ENCODE data around the gene C9orf50.

The C9orf50 gene

GRCh38 chr9:129661029-129661428, 40.1 kb upstream of the C9orf50 start:
- Histone ChIP-seq H3K27ac (ENCODE audit: low read depth, low read length) (no peak overlapping the region), H3F3A (ENCODE audit: insufficient read depth) (no peaks in the 10 kb centered on the region), H3K4me3 (ENCODE audit: insufficient read depth, low read length, poor library complexity, severe bottlenecking) (no peak overlapping the region), H3K27me3 (ENCODE audit: low read length) (no peaks in the 10 kb centered on the region), H4K20me1 (ENCODE audit: low read depth, low read length) (no peaks in the 10 kb centered on the region), H2AFZ (ENCODE audit: low read depth, low read length, severe bottlenecking) (no peak overlapping the region), H3K9me3 (ENCODE audit: insufficient read depth, low read length) (no peaks in the 10 kb centered on the region), H3K79me2 (ENCODE audit: insufficient read depth, low read length) (no peaks in the 10 kb centered on the region), H3K36me3 (ENCODE audit: low read length) (no peaks in the 10 kb centered on the region), H3K9me2 (replicated peaks; ENCODE audit: insufficient read depth, low read length) (no peaks in the 10 kb centered on the region), H3K9ac (ENCODE audit: low read length) (no peak overlapping the region), H3K4me2 (ENCODE audit: low read depth, low read length, poor library complexity, severe bottlenecking) (no peak overlapping the region)
- TF ChIP-seq CTCF (IDR thresholded peaks at IDR 0.05; ENCODE audit: insufficient read depth, low read length, poor library complexity, severe bottlenecking) (no peak), EZH2phosphoT487 (conservative IDR thresholded peaks at IDR 0.05; ENCODE audit: low read length) (no peak)

GRCh38 chr9:129656795-129657390, 36.0 kb upstream of the C9orf50 start:
- Histone ChIP-seq H3K27ac (ENCODE audit: low read depth, low read length) (no peak overlapping the region), H3K4me2 (ENCODE audit: low read depth, low read length, poor library complexity, severe bottlenecking) (no peak overlapping the region)

GRCh38 chr9:129655696-129656095, 34.8 kb upstream of the C9orf50 start:
- H3K9me2 ChIP-seq (replicated peaks; ENCODE audit: insufficient read depth, low read length) = no peaks in the 10 kb centered on the region
- H3K9ac ChIP-seq (ENCODE audit: low read length) = no peak overlapping the region
- H3K9me3 ChIP-seq (ENCODE audit: insufficient read depth, low read length) = no peaks in the 10 kb centered on the region
- no peak overlapping the region for H3K27ac ChIP-seq (ENCODE audit: low read depth, low read length)
- H3K36me3 ChIP-seq (ENCODE audit: low read length) = no peaks in the 10 kb centered on the region
- no peaks in the 10 kb centered on the region for H3K27me3 ChIP-seq (ENCODE audit: low read length)
- no peak overlapping the region for H2AFZ ChIP-seq (ENCODE audit: low read depth, low read length, severe bottlenecking)
- no peak overlapping the region for H3K4me3 ChIP-seq (ENCODE audit: insufficient read depth, low read length, poor library complexity, severe bottlenecking)
- H3K79me2 ChIP-seq (ENCODE audit: insufficient read depth, low read length) = no peaks in the 10 kb centered on the region
- H4K20me1 ChIP-seq (ENCODE audit: low read depth, low read length) = no peaks in the 10 kb centered on the region
- no peaks in the 10 kb centered on the region for H3F3A ChIP-seq (ENCODE audit: insufficient read depth)
- TF ChIP-seq CTCF (IDR thresholded peaks at IDR 0.05; ENCODE audit: insufficient read depth, low read length, poor library complexity, severe bottlenecking) (no peak), EZH2phosphoT487 (conservative IDR thresholded peaks at IDR 0.05; ENCODE audit: low read length) (no peak)
- no peak overlapping the region for H3K4me2 ChIP-seq (ENCODE audit: low read depth, low read length, poor library complexity, severe bottlenecking)

More at GRCh38 chr9:129656795-129657390, 36.0 kb upstream of the C9orf50 start:
- TF ChIP-seq EZH2phosphoT487 (conservative IDR thresholded peaks at IDR 0.05; ENCODE audit: low read length) (no peak), CTCF (IDR thresholded peaks at IDR 0.05; ENCODE audit: insufficient read depth, low read length, poor library complexity, severe bottlenecking) (no peak)
- no peak overlapping the region for H3K4me3 ChIP-seq (ENCODE audit: insufficient read depth, low read length, poor library complexity, severe bottlenecking)
- H3K79me2 ChIP-seq (ENCODE audit: insufficient read depth, low read length) = no peaks in the 10 kb centered on the region
- no peaks in the 10 kb centered on the region for H3F3A ChIP-seq (ENCODE audit: insufficient read depth)
- H3K9me3 ChIP-seq (ENCODE audit: insufficient read depth, low read length) = no peaks in the 10 kb centered on the region
- no peaks in the 10 kb centered on the region for H3K9me2 ChIP-seq (replicated peaks; ENCODE audit: insufficient read depth, low read length)
- H2AFZ ChIP-seq (ENCODE audit: low read depth, low read length, severe bottlenecking) = no peak overlapping the region
- H3K9ac ChIP-seq (ENCODE audit: low read length) = no peak overlapping the region
- no peaks in the 10 kb centered on the region for H3K27me3 ChIP-seq (ENCODE audit: low read length)
- no peaks in the 10 kb centered on the region for H3K36me3 ChIP-seq (ENCODE audit: low read length)
- H4K20me1 ChIP-seq (ENCODE audit: low read depth, low read length) = no peaks in the 10 kb centered on the region

Data from SU-DHL-6 (cell line).